Thyroid gland (tissue), 4 donors: ENCODE measurements around the gene SLC25A52. TPM values are rescaled to one million over a fixed set of nuclear protein-coding genes. Genes with fewer than 3 reads are reported as not detected.
"Not testable (repeated sequence)": the region's sequence is repeated elsewhere in the genome, so short reads cannot be mapped to it uniquely, and the experiment has no call there.

Experiments
- DNase-seq, 2 donors: peaks; one replicate each; pipeline ENCODE4 v3.0.0-alpha.2; 2019
- H3K27ac ChIP-seq, 3 donors: fragments of 200-600 bp; sonication (generic); 1 replicate in 2 of 3; 2 replicates in 1 of 3; pipeline ENCODE4 v1.5.1; 2016 to 2019; ENCODE audit warnings: mild to moderate bottlenecking in 1 of 3, moderate library complexity in 1 of 3
- H3K27me3 ChIP-seq: fragments of 200-600 bp; sonication (generic); one replicate; pipeline ENCODE4 v1.5.1; 2019
- H3K36me3 ChIP-seq, 2 donors: fragments of 200-600 bp; sonication (generic); one replicate each; pipeline ENCODE4 v1.5.1; 2016 to 2019
- H3K4me1 ChIP-seq, 2 donors: fragments of 200-600 bp; sonication (generic); one replicate each; pipeline ENCODE4 v1.5.1; 2017 to 2019
- H3K4me3 ChIP-seq, 3 donors: fragments of 200-600 bp; sonication (generic); replicated peaks in 1 of 3; 1 replicate in 2 of 3; 2 replicates in 1 of 3; pipeline ENCODE4 v1.5.1; 2016; ENCODE audit warnings: mild to moderate bottlenecking in 1 of 3
- H3K9me3 ChIP-seq: fragments of 200-600 bp; sonication (generic); one replicate; pipeline ENCODE4 v1.5.1; 2017
- CTCF ChIP-seq, 6 experiments: fragments of 200-600 bp in 3 of 6; fragments of 450-650 bp in 3 of 6; sonication (generic) in 3 of 6; IDR thresholded peaks; one replicate each; pipeline ENCODE4 v1.5.1; 2016 to 2019; ENCODE audit warnings: antibody characterized with exemption in 6 of 6, mild to moderate bottlenecking in 2 of 6, inconsistent platforms in 1 of 6, moderate library complexity in 1 of 6
- POLR2A ChIP-seq, 2 donors: fragments of 450-650 bp; IDR thresholded peaks; one replicate each; pipeline ENCODE4 v1.6.1; 2017; ENCODE audit warnings: antibody characterized with exemption in 2 of 2, mild to moderate bottlenecking in 2 of 2, moderate library complexity in 1 of 2
- WGBS, 2 donors: methylation state at CpG; one replicate each; pipeline ENCODE4 v1.1.5; 2017; 5-methylcytosine and 5-hydroxymethylcytosine counted together
- intact Hi-C: fragments of 100-400 bp; cut with DNase I; formaldehyde crosslinking; loops from one replicate; pipeline ENCODE4 v1.15.1; 2023
- total RNA-seq, 4 donors: library from RNA; depleted of rRNA; stranded (reverse); fragments of >200 nt; gene quantifications; one replicate each; pipeline ENCODE4 v1.2.3, GENCODE V29; 2016

SLC25A52 gene
- total RNA-seq, 4 donors from 2014 or later = 1.2 TPM; not detected in 3

- Histone ChIP-seq H3K27me3 (no peaks in the 10 kb centered on the region), H3K4me3 (no peak overlapping the region), H3K9me3 (no peaks in the 10 kb centered on the region), H3K27ac (no peak overlapping the region), H3K4me1 (no peaks in the 10 kb centered on the region), H3K36me3 (no peaks in the 10 kb centered on the region)
- intact Hi-C loops = no loop called here
- TF ChIP-seq CTCF (IDR thresholded peaks at IDR 0.05) = no peak
- TF ChIP-seq POLR2A (IDR thresholded peaks at IDR 0.05) = no peak
- 88 to 92% methylated on average over 2 of the region's 2 CpGs for WGBS, 2 donors
- no peak for DNase-seq
Measured at GRCh38 chr18:31736630-31737029, 24.1 kb downstream of the SLC25A52 start.

- intact Hi-C loops = no loop called here
- Histone ChIP-seq H3K4me1 (no peaks in the 10 kb centered on the region), H3K4me3 (no peak overlapping the region), H3K27ac (no peak overlapping the region), H3K9me3 (no peaks in the 10 kb centered on the region), H3K27me3 (no peaks in the 10 kb centered on the region), H3K36me3 (no peaks in the 10 kb centered on the region)
- TF ChIP-seq CTCF (IDR thresholded peaks at IDR 0.05) (no peak), POLR2A (IDR thresholded peaks at IDR 0.05) (no peak)
- 56 to 57% methylated on average over 3 of the region's 3 CpGs for WGBS, 2 donors
- DNase-seq = no peak
Measured at GRCh38 chr18:31731628-31732027, 29.1 kb downstream of the SLC25A52 start.

DNA sequence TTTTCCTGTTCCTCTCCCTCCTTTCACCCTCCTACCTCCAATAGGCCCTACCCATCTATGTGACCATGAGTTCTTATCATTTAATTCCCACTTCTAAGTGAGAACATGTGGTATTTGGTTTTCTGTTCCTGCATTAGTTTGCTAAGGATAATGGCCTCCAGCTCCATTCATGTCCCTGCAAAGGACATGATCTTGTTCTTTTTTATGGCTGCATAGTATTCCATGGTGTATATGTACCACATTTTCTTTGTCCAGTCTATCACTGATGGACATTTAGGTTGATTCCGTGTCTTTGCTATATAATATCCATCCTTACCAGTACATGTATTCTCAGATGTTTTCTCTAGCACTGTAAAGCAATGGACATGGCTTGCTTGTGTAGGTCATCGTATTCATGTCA is 31.5 kb downstream of the SLC25A52 start:
- not testable (repeated sequence) for DNase-seq, H3K9me3 ChIP-seq, H3K4me3 ChIP-seq, H3K27ac ChIP-seq, H3K4me1 ChIP-seq, H3K27me3 ChIP-seq, H3K36me3 ChIP-seq
- intact Hi-C loops = loop anchor here (10.0 kb wide), 1 partner anchor 174 kb away; no protein-coding TSS in a partner anchor
- WGBS, 2 donors = 90 to 91% methylated on average over 2 of the region's 2 CpGs

- peak; percentile 13 to 30 for DNase-seq
- Histone ChIP-seq H3K27me3 (no peaks in the 10 kb centered on the region), H3K4me3 (peak overlapping the region; percentile 25 to 47 (median 30)), H3K9me3 (no peaks in the 10 kb centered on the region), H3K36me3 (no peaks in the 10 kb centered on the region), H3K4me1 (peaks cover 0 to 4% of the 10 kb centered on the region in 2 donors), H3K27ac (no peak overlapping the region)
- intact Hi-C loops = loop anchor here (10.0 kb wide), 1 partner anchor 169 kb away; no protein-coding TSS in a partner anchor
- 5 to 13% methylated on average over 25 to 31 of the region's 43 CpGs for WGBS, 2 donors
- no peak for TF ChIP-seq CTCF (IDR thresholded peaks at IDR 0.05)
- TF ChIP-seq POLR2A (IDR thresholded peaks at IDR 0.05) = no peak
Measured at GRCh38 chr18:31723990-31724711, 36.5 kb downstream of the SLC25A52 start.

DNA sequence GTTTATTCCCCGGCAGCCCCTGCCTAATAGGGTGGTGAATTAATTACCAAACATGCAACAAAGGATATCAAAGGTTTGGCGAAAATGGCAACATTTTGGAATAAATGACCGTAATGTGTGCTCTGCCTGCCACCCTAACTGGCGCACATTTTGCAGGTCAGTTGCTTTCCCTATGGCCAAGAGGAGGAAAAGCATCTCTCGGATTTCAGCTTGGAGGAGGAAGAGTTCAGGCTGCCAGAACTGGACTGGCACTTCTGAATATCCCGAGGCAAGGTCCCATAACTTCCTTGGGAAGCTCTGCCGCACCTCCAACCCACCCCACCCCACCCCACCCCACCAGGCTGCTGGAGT is 37.1 kb downstream of the SLC25A52 start:
- intact Hi-C loops = loop anchor here (10.0 kb wide), 1 partner anchor 169 kb away; no protein-coding TSS in a partner anchor
- Histone ChIP-seq H3K27me3 (no peaks in the 10 kb centered on the region), H3K4me3 (peak overlapping the region in 1 of 3 donors; percentile 30), H3K36me3 (no peaks in the 10 kb centered on the region), H3K4me1 (peaks cover 0 to 4% of the 10 kb centered on the region in 2 donors), H3K9me3 (no peaks in the 10 kb centered on the region), H3K27ac (no peak overlapping the region)
- DNase-seq = no peak
- TF ChIP-seq CTCF (IDR thresholded peaks at IDR 0.05) (no peak), POLR2A (IDR thresholded peaks at IDR 0.05) (no peak)
- 61 to 73% methylated on average over 5 to 7 of the region's 7 CpGs for WGBS, 2 donors
